Measurements from ENCODE around the gene TMEM178B.

DNA sequence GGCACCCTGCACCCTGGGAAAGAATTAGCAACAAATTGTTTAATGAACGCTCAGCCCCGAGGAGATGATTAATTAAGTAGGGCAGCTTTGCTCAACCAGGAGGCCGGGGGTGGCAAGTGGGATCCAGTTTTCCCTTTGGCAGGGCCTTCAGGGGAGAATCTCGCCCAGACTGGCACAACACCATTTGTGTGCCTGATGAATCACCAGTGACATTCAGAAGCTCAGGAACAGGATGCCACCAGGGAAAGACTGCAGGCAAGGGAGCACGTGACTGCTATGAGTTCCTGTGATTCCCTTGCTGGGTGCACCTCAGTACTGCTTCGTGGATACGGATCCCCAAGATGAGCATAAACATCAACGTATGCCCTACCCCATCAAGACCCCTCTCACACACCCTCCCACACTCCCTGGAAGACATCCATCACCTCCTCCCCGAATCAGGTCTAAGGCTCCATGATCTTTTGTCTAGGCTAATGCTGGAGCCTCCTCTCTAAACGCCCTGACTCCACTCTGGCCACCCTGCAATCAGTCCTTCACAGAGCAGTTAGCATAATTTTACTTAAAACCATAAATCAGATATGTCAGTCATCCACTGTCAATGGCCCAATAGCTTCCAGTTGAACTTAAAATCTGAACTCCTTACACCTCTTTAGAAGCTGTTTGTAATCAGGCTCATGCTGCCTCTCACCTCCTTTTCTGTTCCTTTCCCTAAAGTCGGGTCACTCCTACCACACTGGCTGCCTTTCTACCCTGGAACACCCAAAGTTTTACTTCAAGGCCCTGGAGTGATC, 368.2 kb downstream of the TMEM178B start:
- TF ChIP-seq REST (IDR thresholded peaks at IDR 0.05; ENCODE audit: insufficient read depth in 1 of 2, low read depth in 2 of 2, low read length in 1 of 2): no peak
- TF ChIP-seq, protein P1, sequence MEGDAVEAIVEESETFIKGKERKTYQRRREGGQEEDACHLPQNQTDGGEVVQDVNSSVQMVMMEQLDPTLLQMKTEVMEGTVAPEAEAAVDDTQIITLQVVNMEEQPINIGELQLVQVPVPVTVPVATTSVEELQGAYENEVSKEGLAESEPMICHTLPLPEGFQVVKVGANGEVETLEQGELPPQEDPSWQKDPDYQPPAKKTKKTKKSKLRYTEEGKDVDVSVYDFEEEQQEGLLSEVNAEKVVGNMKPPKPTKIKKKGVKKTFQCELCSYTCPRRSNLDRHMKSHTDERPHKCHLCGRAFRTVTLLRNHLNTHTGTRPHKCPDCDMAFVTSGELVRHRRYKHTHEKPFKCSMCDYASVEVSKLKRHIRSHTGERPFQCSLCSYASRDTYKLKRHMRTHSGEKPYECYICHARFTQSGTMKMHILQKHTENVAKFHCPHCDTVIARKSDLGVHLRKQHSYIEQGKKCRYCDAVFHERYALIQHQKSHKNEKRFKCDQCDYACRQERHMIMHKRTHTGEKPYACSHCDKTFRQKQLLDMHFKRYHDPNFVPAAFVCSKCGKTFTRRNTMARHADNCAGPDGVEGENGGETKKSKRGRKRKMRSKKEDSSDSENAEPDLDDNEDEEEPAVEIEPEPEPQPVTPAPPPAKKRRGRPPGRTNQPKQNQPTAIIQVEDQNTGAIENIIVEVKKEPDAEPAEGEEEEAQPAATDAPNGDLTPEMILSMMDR (IDR thresholded peaks at IDR 0.05): no peak
- no peak for TF ChIP-seq POLR2AphosphoS5 (IDR thresholded peaks at IDR 0.05; ENCODE audit: low read depth, low read length)
- no peak for TF ChIP-seq TCF7L2 (IDR thresholded peaks at IDR 0.05; ENCODE audit: low read depth, low read length)

All from Panc1 (cell line).